DMS53 treated with DMSO at 0.1 percent for 48 hours (cell line): ENCODE results near the gene TP53RK.

ENCODE experiments used
- DNase-seq: peaks from one replicate; lab custom pipeline; 2025; ENCODE audit not compliant: unreplicated experiment; lab: John Stamatoyannopoulos, UW

Gene TP53RK

DNA sequence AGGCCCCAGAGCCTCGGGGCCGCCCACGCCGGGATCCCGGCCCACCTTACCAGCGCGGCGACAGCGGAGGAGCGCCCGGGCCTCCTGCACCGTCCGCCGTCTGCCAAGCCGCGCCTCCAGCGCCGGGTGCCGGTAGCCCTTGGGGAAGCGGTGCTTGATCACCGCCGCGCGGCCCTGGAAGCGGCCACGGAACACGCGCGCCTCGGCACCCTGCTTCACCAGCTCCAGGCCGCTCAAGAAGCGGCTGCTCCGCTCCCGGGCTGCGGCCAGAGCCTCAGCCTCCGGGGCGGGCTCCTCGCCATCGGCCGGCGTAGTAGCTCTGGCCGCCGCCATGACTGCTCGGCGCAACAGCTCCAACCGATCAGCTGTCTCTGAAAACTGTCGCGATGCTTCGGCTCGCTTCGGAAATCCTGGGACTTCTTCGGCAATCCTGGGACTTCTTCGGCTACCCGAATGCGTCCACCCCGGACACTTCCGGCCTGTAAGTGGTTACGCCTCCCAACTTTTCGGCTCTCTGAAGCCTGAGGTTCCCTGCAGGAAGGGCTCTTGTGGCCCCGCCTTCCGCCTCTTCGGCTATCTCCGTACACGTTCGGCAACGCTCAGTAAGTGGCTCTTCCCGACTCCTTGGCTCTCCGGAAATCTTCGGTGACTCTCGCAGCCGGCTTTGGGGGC, at the start of gene TP53RK:
Gene TP53RK, minus strand, starts transcription at position 363 of the 672 bp plus-strand sequence. Its CDS starts 30 bp downstream, at position 333.
- DNase-seq = peak; percentile 85

DNA sequence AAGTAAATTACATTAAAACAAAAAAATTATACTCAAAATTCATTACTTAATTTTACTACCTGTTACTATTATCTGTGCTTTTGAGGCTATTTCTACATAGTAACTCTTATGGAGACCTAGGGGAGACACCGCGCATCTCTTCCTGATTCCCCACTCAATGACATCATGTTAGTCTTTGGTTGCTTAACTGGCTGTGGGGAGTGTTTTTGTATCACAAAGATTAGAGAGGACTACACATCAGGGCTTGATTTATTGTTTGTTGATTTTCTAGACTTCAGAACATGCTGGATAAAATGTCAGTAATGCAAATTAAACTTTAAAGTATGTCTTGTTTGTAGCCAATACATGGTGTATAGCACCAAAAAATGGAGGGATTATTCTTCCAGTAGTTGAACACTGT, 46.2 kb upstream of the TP53RK start:
- DNase-seq = no peak

DNA sequence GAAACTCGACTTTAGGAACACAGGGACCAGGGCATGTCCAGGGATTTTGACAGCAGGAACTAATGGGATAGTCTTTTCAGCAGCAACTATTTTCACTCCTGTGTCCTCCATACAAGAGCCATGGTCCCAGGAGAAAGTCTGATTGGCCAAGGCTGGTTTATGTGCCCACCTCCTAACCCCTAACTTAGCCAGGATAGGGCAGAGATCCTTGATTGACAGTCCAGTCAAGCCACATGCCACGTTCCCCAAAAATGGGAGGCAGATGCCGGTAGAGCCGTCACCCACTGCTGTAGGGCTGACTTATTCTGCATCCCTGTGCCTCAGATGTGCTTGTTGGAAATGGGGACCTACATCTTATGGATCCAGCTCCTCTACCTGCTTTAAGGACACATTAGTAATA, 42.5 kb upstream of the TP53RK start:
- no peak for DNase-seq

DNA sequence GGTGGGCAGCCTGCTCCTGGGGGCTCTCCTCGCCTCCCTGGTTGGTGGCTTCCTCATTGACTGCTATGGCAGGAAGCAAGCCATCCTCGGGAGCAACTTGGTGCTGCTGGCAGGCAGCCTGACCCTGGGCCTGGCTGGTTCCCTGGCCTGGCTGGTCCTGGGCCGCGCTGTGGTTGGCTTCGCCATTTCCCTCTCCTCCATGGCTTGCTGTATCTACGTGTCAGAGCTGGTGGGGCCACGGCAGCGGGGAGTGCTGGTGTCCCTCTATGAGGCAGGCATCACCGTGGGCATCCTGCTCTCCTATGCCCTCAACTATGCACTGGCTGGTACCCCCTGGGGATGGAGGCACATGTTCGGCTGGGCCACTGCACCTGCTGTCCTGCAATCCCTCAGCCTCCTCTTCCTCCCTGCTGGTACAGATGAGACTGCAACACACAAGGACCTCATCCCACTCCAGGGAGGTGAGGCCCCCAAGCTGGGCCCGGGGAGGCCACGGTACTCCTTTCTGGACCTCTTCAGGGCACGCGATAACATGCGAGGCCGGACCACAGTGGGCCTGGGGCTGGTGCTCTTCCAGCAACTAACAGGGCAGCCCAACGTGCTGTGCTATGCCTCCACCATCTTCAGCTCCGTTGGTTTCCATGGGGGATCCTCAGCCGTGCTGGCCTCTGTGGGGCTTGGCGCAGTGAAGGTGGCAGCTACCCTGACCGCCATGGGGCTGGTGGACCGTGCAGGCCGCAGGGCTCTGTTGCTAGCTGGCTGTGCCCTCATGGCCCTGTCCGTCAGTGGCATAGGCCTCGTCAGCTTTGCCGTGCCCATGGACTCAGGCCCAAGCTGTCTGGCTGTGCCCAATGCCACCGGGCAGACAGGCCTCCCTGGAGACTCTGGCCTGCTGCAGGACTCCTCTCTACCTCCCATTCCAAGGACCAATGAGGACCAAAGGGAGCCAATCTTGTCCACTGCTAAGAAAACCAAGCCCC, 36.2 kb upstream of the TP53RK start:
- no peak for DNase-seq

DNA sequence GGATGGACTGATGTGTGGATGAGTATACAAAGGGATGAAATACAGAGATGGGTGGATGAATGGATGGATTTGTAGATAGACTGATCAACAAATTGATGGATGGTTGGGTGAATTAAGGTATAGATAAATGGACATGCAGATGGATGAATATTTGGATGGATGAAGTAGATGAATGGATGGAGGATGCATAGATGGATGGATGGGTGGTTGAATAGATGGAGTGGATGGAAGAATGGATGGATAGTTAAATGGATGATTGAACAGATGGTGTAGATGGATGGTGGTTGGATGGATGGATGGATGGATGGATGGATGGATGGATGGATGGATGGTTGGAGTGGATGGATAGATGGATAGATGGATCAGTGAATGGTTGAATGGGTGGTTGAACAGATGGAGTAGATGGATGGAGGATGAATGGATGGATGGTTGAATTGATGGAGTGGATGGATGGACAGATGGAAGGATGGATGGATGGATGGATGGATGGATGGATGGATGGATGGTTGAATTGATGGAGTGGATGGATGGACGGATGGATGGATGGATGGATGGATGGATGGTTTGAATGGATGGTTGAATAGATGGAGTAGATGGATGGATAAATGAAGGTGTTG, 35.2 kb upstream of the TP53RK start:
- no peak for DNase-seq

DNA sequence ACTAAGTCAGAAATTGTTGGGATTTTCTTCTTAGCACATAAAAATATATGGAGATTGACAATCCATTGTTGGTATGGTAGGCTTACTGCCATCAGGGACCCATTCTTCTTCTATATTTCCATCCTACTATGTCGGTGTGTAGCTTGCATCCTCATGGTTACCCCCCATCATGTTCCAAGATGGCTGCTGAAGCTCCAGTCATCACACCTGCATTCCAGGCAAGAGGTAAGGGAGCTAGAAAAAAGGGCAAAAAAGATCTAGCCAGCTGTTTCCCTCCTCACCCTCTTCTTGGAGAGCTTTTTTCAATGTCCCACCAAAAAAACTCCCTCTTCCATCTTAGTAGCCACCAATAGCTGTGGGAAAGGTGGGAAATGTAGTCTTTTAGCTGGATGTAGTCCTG, 33.8 kb upstream of the TP53RK start:
- no peak for DNase-seq

DNA sequence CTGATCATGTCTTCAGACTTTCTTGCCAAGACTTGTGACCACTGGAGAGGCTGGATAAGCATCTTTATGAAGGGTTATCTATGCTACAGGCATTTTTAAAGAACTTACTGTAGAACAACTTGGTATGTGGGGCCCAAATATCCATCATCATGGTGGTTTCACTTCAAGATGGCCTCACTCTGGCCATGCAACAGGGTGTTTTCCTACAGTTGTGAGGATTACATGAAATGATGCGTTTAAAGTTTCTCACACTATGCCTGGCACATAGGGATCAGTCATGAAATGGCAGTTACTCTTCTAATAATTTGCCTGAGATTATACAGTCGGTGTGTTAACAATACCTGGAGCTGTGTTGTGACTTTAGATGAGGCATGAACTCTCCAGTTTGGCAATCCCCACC, 33.2 kb upstream of the TP53RK start:
- DNase-seq = no peak

DNA sequence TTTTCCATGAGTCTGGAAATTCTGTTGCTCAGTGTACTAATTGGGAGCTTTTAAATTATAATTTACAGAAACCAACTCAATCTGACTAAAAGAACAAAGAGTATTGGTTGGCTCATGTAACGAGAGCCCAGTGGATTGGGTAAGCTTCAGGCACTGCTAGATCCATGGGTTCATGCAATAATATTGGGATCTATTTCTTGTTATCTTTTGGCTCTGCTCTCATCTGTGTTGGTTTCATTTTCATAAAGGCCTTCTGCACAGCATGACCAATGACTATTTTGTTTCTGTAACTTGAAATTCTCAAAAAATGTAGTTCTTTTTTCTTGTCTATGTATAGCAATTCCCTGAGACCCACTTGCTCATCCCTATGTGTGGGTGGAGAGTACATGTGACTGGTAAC, 32.2 kb upstream of the TP53RK start:
- no peak for DNase-seq

DNA sequence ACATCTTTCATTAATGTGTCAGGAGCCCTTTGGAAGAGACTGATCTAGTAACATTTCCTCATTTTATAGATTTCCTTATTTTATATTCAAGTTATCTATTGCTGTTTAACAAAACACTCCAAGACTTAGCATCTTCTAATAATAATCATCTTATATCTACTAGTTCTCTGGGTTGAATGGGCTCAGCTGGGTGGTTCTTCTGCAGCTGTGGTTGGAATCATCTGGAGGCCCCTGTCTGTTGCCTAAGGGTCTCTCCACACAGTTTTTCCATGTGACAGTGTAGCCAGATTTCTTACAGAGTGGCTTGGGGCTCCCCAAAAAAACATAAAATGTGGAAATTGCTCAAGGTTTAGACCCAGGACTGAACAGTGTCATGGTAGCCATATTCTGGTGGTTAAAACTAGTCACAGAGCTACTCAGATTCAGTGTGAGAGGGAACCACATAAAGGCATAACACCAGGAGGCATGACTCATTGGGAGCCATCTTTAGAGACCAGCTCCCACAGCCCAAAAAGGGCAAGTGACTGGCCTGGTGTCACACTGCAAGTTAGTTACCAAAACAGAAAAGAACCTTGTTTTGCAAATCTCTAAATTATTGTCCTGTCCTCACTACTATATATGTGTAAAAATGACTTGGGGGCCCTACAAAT, 31.7 kb upstream of the TP53RK start:
- no peak for DNase-seq

DNA sequence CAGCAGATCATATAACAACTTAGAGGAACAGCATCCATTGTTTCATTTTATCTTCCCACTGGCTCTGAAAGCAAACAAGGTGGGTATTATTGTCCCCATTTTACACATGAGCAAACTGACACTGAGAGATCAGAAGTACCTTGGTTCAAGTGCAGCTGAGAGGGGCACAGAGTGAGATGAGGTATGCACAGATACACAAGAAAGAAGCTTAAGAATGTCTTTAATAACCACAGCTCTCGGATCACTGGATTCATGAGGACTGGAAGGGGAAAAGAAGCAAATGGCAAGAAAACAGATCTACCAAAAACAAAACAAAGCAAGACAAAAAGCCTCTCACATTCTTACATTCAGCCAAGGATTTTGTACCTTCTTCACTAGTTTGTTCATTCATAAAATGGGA, 30.8 kb upstream of the TP53RK start:
- DNase-seq = no peak

DNA sequence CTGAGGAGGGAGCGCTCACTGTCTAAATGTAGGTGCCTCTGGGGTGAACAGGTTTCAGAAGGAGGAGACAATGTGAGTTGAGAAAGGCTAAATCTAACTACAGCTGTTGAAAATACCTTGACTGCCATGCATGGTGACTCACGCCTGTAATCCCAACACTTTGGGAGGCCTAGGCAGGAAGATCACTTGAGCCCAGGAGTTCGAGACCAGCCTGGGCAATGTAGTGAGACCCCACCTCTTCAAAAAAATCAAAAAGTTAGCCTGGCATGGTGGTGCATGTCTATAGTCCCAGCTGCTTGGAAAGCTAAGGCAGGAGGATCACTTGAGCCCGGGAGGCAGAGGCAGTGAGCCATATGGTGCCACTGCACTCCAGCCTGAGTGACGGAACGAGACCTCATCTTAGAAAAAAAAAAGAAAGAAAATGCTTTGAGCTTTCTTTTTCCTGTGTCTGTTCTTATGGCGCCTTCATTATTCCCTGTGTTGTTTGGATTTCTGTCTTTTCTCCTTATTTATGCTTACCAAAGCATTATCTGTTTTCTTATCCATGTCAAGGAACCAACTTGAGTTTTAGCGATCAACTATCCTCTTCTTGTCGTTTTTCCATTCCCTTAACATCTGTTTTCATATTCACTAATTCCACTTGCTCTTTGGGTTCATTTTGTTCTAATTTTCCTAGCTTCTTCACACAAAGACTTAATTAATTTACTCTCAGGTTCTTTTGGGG, 28.7 kb upstream of the TP53RK start:
- DNase-seq = no peak

DNA sequence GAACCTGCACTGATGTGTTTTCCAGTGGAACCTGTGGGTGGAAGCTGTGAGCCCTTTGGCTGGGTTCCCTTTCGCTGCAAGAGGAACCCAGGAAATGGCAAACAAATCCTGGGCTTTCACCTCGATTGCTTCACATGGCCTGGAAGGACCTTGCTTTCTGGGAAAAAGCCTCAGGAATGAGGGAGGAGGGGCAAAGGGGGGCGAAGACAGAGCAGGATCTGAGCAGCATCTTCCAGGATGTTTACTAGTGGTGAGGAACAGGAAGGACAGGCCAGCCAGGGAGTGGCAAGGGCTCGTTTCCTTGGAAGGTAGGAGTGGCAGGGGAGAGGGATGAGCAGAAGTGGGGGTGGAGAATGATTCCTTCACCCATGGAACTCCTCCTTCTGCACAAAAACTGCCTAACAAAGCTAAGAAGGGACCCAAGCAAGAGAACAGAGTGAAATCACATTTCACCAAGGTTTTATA, 26.1 kb upstream of the TP53RK start:
- no peak for DNase-seq

DNA sequence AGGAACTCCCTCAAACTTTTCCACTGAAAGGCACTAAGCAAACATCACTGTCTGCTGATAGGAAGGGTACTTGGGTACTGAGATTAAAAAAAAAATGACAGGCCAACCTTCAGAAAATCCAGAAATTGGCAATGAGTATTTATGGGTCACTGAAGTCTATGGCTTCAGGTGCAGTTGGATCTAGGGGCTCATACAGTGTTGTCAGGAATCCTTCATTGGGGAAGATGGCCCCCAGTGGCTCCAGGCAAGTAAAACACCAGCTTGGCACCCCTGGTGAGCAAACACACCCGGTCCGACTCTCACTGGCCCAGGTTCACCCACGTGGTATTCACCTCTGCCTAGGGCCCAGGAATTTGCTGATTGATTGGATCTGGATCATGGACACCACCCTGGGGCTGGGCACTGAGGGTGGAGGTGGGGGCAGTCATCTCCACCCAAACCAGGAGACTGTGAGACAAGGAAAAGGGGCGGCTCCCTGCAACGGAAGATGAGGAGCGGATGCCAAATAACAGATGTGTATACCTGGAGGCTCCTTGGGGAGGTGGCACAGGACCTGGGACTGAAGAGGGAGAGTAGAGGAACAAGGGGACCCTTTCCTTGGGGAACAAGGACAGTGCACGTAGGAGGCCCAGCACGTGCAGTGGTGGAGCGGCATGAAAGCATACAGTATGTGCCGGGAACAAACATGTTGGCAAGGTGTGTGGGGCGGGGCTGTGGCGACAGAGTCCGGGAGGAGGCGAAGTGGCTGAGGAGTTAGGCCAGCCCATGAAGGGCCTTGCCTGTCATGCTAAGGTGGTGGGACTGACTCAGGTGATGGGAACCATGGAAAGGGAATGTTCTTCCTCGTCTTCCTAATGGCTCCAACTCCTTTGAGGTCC, 25.0 kb upstream of the TP53RK start:
- DNase-seq = no peak

DNA sequence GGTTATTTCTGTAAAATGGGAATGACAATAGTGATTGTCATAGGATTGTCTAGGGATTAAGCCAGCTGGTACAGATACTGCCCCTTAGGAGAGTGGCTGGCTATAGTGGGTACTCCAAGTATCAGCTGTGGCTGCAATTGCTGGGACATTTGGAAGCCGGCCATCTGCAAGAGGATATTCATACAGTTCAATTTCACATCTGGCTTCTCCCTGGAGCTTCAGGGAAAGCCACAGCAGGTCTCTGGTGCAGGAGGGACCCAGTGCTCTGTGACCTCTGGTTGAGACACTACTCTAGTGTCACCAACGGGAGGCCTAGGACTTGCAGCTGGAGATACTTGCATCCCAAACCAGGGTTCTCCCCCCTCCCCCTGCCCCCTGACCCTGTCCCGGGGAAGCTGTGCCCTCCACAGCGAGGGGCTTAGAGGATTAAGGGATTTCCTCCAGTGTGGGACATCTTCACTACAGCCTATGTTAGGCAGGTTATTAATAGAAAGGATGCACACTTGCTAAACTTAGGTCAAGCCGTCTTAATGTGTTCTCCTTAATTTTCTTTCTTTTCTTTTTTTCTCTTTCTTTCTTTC, 22.9 kb upstream of the TP53RK start:
- DNase-seq = no peak

DNA sequence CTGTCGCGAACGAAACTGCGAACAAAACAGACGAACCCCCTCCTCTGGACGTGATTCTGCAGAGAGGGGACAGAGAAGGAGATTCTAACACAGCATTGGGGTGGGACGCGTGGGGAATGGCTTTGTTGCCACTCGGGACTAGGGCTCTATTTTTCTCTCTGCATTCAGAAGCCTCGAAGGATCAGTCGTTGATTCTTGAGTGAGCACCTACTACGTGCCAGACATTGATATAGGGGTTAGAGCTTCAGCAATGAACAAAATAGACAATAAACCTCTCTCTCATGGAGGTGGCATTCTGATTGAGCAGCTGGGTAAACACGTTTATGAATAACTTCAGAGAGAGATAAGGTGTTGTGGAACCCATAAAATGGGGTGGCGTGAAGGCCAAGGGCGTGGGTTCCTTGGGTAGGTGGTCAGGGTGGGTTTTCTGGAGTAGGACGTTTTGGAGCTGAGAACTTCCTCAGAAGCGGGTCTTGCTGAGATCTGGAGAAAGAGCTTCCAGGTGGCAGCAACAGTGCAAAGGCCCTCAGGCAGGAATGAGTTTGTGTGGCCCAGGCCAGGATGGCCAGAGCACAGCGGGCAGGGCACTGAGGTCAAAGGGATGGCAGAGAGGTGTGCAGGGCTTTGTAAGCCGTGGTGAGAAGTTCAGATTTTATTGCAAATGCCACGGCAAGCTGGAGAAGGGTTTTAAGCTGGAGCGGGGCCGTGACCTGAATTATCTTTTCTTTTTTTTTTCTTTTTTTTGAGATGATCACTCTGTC, 21.1 kb upstream of the TP53RK start:
- no peak for DNase-seq

DNA sequence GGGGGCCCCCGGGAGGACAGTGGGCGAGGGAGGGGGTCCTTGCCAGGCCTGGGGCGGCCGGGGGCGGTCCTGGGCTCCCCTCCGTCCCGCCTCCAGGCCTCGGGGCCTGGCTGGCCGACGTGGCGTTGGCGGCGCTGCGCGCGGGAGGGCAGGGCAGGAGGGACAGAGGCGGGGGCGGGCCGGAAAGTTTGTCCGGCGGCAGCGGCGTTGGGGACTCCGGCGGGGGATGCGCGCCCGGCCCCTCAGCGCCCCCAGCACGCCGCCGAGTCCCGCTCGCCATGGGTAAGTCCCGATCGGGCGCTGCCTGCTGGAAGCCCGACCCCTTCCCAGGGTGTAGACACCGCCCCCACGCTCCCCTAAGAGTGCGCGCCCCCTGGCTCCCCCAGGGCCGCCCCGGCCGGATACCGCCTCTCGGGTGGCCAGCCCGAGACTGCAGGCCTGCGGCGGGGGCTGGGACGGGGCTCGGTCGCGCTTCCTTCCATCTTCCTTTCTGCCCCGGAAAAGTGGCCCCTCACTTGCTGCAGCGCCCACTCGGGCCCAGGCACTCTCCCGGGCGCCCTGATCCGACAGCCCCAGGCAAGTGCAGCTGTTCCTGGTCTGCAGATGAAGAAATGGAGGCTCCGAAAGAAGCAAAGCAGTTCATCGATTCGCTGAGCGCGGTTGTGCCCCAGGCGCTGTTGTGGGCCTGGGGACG, 20.4 kb upstream of the TP53RK start, which contains the start of gene SLC2A10:
Gene SLC2A10, plus strand, starts transcription at position 191 of the 694 bp plus-strand sequence. Its CDS starts 88 bp downstream, at position 279.
- DNase-seq = no peak

DNA sequence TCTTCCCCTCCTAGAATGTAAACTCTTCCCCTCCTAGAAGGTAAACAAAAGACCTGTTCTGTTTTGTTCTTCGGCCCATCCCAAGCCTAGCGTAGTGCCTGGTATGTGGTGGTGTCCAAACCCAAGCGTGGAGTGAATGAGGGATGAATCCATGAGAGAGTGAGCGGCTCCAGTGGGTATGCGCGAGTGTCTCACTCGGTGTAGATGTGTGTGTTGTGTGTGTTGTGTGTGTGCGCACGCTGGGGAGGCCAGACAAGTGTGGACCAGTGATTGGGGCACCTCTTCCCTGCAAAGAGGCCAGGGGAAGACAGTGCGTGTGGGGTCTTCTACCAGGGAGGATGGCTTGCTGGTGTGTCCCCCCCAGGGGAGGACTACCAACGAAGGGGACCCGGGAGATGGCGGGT, 19.8 kb upstream of the TP53RK start:
- no peak for DNase-seq
